Measurements from ENCODE around the gene TLR10. TPM values are rescaled to one million over a fixed set of nuclear protein-coding genes. Genes with fewer than 3 reads are reported as not detected.
A peak's percentile ranks its signal among the peaks of the same experiment; 100 is the strongest.

The TLR10 gene
- 1 to 10 TPM in 1 of 2 donors, not detected in 1; 1.1 TPM for total RNA-seq
- 0 to 0.08 reads per million in 2 donors for total RNA-seq

GRCh38 chr4:38782452-38783108 is at the start of gene TLR10:
Gene TLR10, minus strand, starts transcription at chr4:38782990. Its CDS starts 7,400 bp downstream, at chr4:38775590.
- Mint-ChIP-seq H3K27me3 (peaks cover 5% of the 10 kb centered on the region), H3K4me3 (peak within 1 kb of the TSS; percentile 64), H3K36me3 (ENCODE audit: low read depth) (peaks cover 5% of the 10 kb centered on the region), H3K27ac (no peak within 1 kb of the TSS), H3K4me1 (peaks cover 7% of the 10 kb centered on the region)
- ATAC-seq (peak; percentile 82), DNase-seq (no peak)
- H3K9me3 ChIP-seq (ENCODE audit: control insufficient read depth, low read length, poor library complexity, severe bottlenecking): no peaks in the 10 kb centered on the region

DNA sequence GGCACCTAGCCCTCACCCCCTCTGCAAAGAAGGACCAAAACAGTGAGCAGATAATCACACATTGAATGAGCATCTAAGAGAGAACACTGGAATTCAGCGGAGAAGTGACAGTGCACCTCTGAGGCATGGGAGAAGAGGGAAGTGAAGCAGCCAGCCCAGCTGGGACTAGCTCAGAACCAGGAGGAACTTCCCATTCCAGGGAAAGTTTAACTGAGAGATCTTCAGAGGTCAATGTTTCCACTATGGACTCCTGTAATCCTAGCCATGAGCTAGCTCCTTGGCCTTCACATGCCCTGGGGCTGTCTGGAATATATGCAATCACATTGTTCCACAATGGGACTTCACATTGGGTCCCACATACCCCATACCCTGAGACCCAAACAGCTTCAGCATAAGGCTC is 49.4 kb upstream of the TLR10 start:
- H3K27me3 Mint-ChIP-seq: no peaks in the 10 kb centered on the region
- ATAC-seq (no peak), DNase-seq (no peak)
- H3K27ac Mint-ChIP-seq: no peak overlapping the region
- H3K4me1 Mint-ChIP-seq: peaks cover 6% of the 10 kb centered on the region
- H3K4me3 Mint-ChIP-seq: no peak overlapping the region
- H3K9me3 ChIP-seq (ENCODE audit: control insufficient read depth, low read length, poor library complexity, severe bottlenecking): no peaks in the 10 kb centered on the region
- no peaks in the 10 kb centered on the region for H3K36me3 Mint-ChIP-seq (ENCODE audit: low read depth)

- no peak for ATAC-seq
- Mint-ChIP-seq H3K27me3 (no peaks in the 10 kb centered on the region), H3K36me3 (ENCODE audit: low read depth) (no peaks in the 10 kb centered on the region), H3K4me3 (no peak overlapping the region), H3K27ac (no peak overlapping the region), H3K4me1 (peaks cover 3% of the 10 kb centered on the region)
- DNase-seq: no peak
- H3K9me3 ChIP-seq (ENCODE audit: control insufficient read depth, low read length, poor library complexity, severe bottlenecking): no peaks in the 10 kb centered on the region
These were observed 48.9 kb upstream of the TLR10 start for GRCh38 chr4:38831653-38832052.

DNA sequence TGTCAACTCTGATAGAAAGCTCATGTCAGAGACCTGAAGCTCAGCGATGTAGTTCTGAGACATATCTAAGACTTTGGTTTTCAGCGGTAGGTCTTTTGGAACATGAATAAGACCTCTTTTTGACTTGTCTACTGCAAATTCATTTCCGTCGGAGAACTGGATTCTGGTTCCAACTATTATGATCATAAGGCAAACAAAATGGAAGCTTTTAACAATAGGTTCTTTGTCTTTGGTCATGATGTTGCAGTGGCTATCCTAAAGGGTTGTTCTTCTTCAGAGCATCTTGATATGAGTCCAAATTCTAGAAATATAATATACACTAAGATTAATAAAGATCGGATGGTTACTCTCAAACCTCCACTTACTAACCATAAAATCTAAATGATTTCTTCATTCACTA is 46.4 kb upstream of the TLR10 start:
- Mint-ChIP-seq H3K27ac (no peak overlapping the region), H3K4me1 (peaks cover 3% of the 10 kb centered on the region), H3K4me3 (no peak overlapping the region), H3K27me3 (no peaks in the 10 kb centered on the region), H3K36me3 (ENCODE audit: low read depth) (no peaks in the 10 kb centered on the region)
- H3K9me3 ChIP-seq (ENCODE audit: control insufficient read depth, low read length, poor library complexity, severe bottlenecking): no peaks in the 10 kb centered on the region
- no peak for ATAC-seq
- DNase-seq: no peak

- no peak for DNase-seq
- Mint-ChIP-seq H3K4me1 (peaks cover 15% of the 10 kb centered on the region), H3K27me3 (no peaks in the 10 kb centered on the region), H3K27ac (no peak overlapping the region), H3K36me3 (ENCODE audit: low read depth) (peaks cover 2% of the 10 kb centered on the region), H3K4me3 (no peak overlapping the region)
- no peaks in the 10 kb centered on the region for H3K9me3 ChIP-seq (ENCODE audit: control insufficient read depth, low read length, poor library complexity, severe bottlenecking)
- ATAC-seq: no peak
These were observed 41.0 kb upstream of the TLR10 start for GRCh38 chr4:38823766-38824165.

DNA sequence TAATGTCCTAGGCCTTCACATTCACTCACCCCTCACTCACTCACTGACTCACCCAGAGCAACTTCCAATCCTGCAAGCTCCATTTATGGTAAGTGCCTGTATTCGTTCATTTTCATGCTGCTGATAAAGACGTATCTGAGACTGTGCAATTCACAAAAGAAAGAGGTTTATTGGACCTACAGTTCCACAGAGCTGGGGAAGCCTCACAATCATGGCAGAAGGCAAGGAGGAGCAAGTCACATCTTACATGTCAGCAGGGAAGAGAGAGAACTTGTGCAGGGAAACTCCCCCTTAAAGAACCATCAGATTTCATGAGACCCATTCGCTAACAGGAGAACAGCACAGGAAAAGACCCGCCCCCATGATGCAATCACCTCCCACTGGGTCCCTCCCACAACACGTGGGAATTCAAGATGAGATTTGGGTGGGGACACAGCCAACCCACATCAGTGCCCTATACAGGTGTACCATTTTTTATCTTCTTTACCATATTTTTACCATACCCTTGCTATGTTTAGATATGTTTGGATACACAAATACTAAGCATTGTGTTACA is 40.0 kb upstream of the TLR10 start:
- H3K4me1 Mint-ChIP-seq: peaks cover 15% of the 10 kb centered on the region
- H3K27ac Mint-ChIP-seq: no peak overlapping the region
- H3K4me3 Mint-ChIP-seq: no peak overlapping the region
- no peak for DNase-seq
- H3K36me3 Mint-ChIP-seq (ENCODE audit: low read depth): peaks cover 2% of the 10 kb centered on the region
- H3K27me3 Mint-ChIP-seq: no peaks in the 10 kb centered on the region
- no peak for ATAC-seq
- no peaks in the 10 kb centered on the region for H3K9me3 ChIP-seq (ENCODE audit: control insufficient read depth, low read length, poor library complexity, severe bottlenecking)

DNA sequence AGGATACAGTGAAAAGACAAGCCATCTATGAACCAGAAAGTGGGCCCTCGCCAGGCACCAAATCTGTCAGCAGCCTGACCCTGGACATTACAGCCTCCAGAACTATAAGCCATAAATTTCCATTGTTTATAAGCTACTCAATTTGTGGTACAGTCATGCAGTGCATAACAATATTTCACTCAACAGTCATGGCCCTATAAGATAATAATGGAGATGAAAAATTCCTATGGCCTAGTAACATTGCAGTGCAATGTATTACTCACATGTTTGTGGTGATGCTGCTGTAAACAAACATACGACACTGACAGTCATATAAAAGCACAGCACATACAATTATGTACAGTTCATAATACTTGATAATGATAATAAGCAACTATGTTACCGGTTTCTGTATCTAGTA is 38.9 kb upstream of the TLR10 start:
- H3K4me3 Mint-ChIP-seq: no peak overlapping the region
- H3K36me3 Mint-ChIP-seq (ENCODE audit: low read depth): peaks cover 2% of the 10 kb centered on the region
- H3K27me3 Mint-ChIP-seq: no peaks in the 10 kb centered on the region
- DNase-seq (no peak), ATAC-seq (no peak)
- no peak overlapping the region for H3K27ac Mint-ChIP-seq
- H3K4me1 Mint-ChIP-seq: peaks cover 15% of the 10 kb centered on the region
- H3K9me3 ChIP-seq (ENCODE audit: control insufficient read depth, low read length, poor library complexity, severe bottlenecking): no peaks in the 10 kb centered on the region

DNA sequence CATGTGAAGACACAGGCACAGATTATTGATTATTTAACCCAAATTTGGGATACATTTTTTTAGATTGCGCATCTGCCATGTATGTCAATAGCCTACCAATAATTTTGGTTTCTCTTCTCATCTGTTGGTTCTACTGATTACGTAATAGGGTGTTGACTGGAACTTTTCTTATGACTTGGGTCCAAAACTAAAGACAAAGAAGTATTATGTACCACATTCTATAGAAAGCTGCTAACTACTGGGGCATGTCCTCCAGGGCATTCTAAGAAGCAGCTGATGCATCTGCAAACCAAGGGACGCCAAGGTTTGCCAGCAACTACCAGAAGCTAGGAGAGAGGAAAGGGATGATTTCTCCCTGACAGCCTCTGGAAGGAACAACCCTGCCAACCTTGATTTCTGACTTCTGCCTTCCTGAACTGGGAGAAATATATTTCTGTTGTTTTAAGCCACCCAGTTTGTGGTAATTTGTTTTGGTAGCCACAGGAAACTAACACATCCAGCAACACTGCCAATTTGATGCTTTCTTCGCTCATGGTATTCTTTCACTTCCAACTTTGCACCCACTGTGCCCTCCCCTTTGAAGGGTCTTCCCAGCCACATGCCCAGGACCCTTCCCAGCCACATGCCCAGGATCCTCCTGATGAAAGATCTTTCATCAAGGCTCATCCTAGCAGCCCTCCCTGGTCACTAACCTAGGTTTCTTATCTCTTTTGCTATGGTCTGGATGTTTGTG is 37.7 kb upstream of the TLR10 start:
- Mint-ChIP-seq H3K27me3 (no peaks in the 10 kb centered on the region), H3K4me1 (peaks cover 15% of the 10 kb centered on the region), H3K36me3 (ENCODE audit: low read depth) (peaks cover 2% of the 10 kb centered on the region), H3K27ac (peak overlapping the region; percentile 22), H3K4me3 (no peak overlapping the region)
- DNase-seq (no peak), ATAC-seq (no peak)
- no peaks in the 10 kb centered on the region for H3K9me3 ChIP-seq (ENCODE audit: control insufficient read depth, low read length, poor library complexity, severe bottlenecking)

DNA sequence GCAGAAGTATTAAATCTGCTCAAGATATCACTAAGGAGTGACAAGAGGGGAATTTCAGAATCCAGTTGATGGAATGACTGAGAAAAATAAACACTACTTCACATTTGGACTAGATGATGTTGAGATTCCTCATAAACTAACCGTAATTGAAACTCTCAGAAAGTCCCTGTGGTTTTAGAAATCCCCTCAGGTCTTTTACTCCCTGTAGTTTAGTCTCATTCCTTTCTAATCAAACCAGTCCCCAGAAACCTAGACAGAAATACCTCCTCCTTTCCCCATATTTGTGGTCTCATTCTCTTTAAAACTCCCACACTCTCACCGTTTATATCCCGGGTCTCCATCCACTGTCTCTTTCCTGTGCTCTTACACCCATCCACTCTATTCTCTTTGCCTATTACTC is 36.8 kb upstream of the TLR10 start:
- no peak overlapping the region for H3K4me3 Mint-ChIP-seq
- no peaks in the 10 kb centered on the region for H3K9me3 ChIP-seq (ENCODE audit: control insufficient read depth, low read length, poor library complexity, severe bottlenecking)
- peaks cover 2% of the 10 kb centered on the region for H3K36me3 Mint-ChIP-seq (ENCODE audit: low read depth)
- DNase-seq (no peak), ATAC-seq (peak; percentile 76)
- H3K27ac Mint-ChIP-seq: peak overlapping the region; percentile 22
- H3K27me3 Mint-ChIP-seq: no peaks in the 10 kb centered on the region
- H3K4me1 Mint-ChIP-seq: peaks cover 15% of the 10 kb centered on the region

GRCh38 chr4:38818441-38818976 is 35.7 kb upstream of the TLR10 start:
- no peaks in the 10 kb centered on the region for H3K27me3 Mint-ChIP-seq
- ATAC-seq (no peak), DNase-seq (no peak)
- H3K36me3 Mint-ChIP-seq (ENCODE audit: low read depth): peaks cover 2% of the 10 kb centered on the region
- H3K4me3 Mint-ChIP-seq: no peak overlapping the region
- no peaks in the 10 kb centered on the region for H3K9me3 ChIP-seq (ENCODE audit: control insufficient read depth, low read length, poor library complexity, severe bottlenecking)
- no peak overlapping the region for H3K27ac Mint-ChIP-seq
- peaks cover 15% of the 10 kb centered on the region for H3K4me1 Mint-ChIP-seq

DNA sequence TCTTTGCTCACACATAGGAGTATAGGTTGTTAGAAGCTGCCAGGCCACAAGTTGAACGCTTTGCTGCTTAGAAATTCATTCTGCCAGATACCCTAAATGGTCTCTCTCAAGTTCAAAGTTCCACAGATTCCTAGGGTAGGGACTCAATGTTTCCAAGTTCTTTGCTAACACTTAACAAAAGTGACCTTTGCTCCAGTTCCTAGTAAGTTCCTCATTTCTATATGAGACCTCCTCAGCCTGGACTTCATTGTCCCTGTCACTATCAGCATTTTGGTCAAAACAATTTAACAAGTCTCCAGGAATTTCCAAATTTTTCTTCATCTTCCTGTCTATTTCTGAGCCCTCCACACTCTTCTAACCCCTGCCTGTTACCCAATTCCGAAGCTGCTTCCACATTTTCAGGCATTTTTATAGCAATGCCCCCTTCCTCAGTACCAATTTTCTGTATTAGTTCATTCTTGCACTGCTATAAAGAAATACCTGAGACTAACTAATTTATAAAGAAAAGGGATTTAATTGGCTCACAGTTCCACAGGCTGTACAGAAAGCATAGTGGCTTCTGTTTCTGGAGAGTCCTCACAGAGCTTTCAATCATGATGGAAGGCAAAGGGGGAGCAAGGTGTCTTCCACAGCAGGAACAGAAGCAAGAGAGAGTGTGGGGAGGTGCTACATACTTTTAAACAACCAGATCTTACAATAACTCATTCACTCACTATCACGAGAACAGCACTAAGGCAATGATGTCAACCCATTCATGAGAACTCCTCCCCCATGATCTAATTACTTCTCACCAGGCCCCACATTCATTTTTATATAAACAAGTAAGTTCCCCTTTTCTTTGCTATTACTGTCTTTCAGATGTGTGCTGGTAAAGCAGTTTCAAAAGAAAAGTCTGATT is 33.3 kb upstream of the TLR10 start:
- DNase-seq (no peak), ATAC-seq (peak; percentile 65)
- H3K4me1 Mint-ChIP-seq: peaks cover 15% of the 10 kb centered on the region
- no peak overlapping the region for H3K4me3 Mint-ChIP-seq
- H3K36me3 Mint-ChIP-seq (ENCODE audit: low read depth): peaks cover 2% of the 10 kb centered on the region
- H3K27me3 Mint-ChIP-seq: no peaks in the 10 kb centered on the region
- no peaks in the 10 kb centered on the region for H3K9me3 ChIP-seq (ENCODE audit: control insufficient read depth, low read length, poor library complexity, severe bottlenecking)
- no peak overlapping the region for H3K27ac Mint-ChIP-seq

DNA sequence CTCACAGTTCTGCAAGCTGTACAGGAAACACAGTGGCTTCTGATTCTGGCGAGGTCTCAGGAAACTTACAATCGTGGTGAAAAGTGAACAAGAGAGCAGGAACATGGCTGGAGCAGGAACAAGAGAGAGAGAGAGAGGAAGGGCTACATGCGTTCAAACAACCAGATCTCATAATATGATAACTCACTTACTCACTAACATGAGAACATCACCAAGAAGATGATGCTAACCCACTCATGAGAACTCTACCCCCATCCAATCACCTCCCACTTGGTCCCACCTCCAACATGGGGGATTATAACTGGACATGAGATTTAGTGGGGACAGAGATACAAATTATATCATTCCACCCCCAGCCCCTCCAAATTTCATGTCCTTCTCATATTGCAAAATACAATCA is 31.6 kb upstream of the TLR10 start:
- H3K36me3 Mint-ChIP-seq (ENCODE audit: low read depth): peaks cover 3% of the 10 kb centered on the region
- peaks cover 3% of the 10 kb centered on the region for H3K4me1 Mint-ChIP-seq
- no peaks in the 10 kb centered on the region for H3K9me3 ChIP-seq (ENCODE audit: control insufficient read depth, low read length, poor library complexity, severe bottlenecking)
- DNase-seq (no peak), ATAC-seq (no peak)
- H3K27ac Mint-ChIP-seq: no peak overlapping the region
- no peak overlapping the region for H3K4me3 Mint-ChIP-seq
- no peaks in the 10 kb centered on the region for H3K27me3 Mint-ChIP-seq

DNA sequence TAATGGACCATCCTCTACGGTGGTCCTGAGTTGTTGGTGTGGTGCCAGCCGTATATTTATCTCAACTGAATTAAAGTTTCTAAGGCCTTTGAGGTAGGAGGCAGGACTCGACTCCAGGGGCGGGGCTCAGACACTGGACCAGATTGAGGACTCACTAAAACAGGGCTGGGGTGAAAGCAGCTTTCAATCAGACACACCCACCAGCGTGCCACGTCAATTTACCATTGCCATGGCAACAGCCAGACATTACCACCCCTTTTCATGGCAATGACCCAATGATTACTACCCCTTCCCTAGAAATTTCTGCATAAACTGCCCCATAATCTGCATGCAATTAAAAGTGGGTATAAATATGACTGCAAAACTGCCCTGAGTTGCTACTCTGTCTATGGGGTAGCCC is 28.5 kb upstream of the TLR10 start:
- no peaks in the 10 kb centered on the region for H3K9me3 ChIP-seq (ENCODE audit: control insufficient read depth, low read length, poor library complexity, severe bottlenecking)
- Mint-ChIP-seq H3K27me3 (no peaks in the 10 kb centered on the region), H3K36me3 (ENCODE audit: low read depth) (peaks cover 5% of the 10 kb centered on the region), H3K4me1 (peaks cover 2% of the 10 kb centered on the region), H3K27ac (no peak overlapping the region), H3K4me3 (no peak overlapping the region)
- no peak for DNase-seq
- no peak for ATAC-seq

All from T-helper 17 cell (primary cell).